PC-9 (cell line): Measurements from ENCODE around the gene BET1L. TPM values are rescaled to one million over a fixed set of nuclear protein-coding genes. Genes with fewer than 3 reads are reported as not detected.

Experiments
- BruUV-seq: library from RNA; stranded (reverse); fragments of 400-500 nt; replicated peaks from 2 replicates; lab custom pipeline; 2021; lab: Mats Ljungman, UMichigan
- CTCF ChIA-PET: fragments of 300-600 bp; sonication (Branson Sonifier 250); formaldehyde crosslinking; loops from one replicate; lab custom pipeline; 2022; ENCODE audit warnings: antibody characterized with exemption; lab: Charles Lee
- POLR2A ChIA-PET: fragments of 300-600 bp; sonication (Branson Sonifier 250); formaldehyde crosslinking; loops from one replicate; lab custom pipeline; 2022; ENCODE audit warnings: antibody characterized with exemption; ENCODE audit not compliant: unreplicated experiment; lab: Charles Lee
- DNase-seq, 2 experiments: peaks; one replicate each; pipeline versions ENCODE4 v3.0.0 to v3.0.0-alpha.2; 2015 to 2022; ENCODE audit warnings: mixed read lengths in 1 of 2
- H2AFZ ChIP-seq: fragments of 200-600 bp; sonication (generic); 2 replicates; pipeline ENCODE4 v1.8.1; 2017; ENCODE audit warnings: antibody characterized with exemption
- H3F3A ChIP-seq: fragments of 200-600 bp; sonication (generic); 2 replicates; pipeline ENCODE4 v1.8.1; 2017; ENCODE audit warnings: antibody characterized with exemption, mild to moderate bottlenecking, low read depth; ENCODE audit not compliant: insufficient read depth
- H3K27ac ChIP-seq: fragments of 200-600 bp; sonication (generic); 2 replicates; pipeline ENCODE4 v1.6.1; 2016; ENCODE audit warnings: mixed run types
- H3K27me3 ChIP-seq: fragments of 200-600 bp; sonication (generic); 2 replicates; pipeline ENCODE4 v1.6.1; 2016; ENCODE audit warnings: low read depth, mixed run types; ENCODE audit not compliant: insufficient read depth
- H3K36me3 ChIP-seq: fragments of 200-600 bp; sonication (generic); 2 replicates; pipeline ENCODE4 v1.6.1; 2016; ENCODE audit warnings: low read depth, mixed run types
- H3K4me1 ChIP-seq: fragments of 200-600 bp; sonication (generic); replicated peaks from 2 replicates; pipeline ENCODE4 v1.6.1; 2016; ENCODE audit warnings: mixed run types; ENCODE audit not compliant: insufficient read depth
- H3K4me2 ChIP-seq: fragments of 200-600 bp; sonication (generic); 2 replicates; pipeline ENCODE4 v1.6.1; 2017; ENCODE audit warnings: mixed run types
- H3K4me3 ChIP-seq: fragments of 200-600 bp; sonication (generic); 2 replicates; pipeline ENCODE4 v1.6.1; 2016; ENCODE audit warnings: mixed run types
- H3K79me2 ChIP-seq: fragments of 200-600 bp; sonication (generic); 2 replicates; pipeline ENCODE4 v1.6.1; 2017; ENCODE audit warnings: low read depth, mixed run types
- H3K9me2 ChIP-seq: fragments of 200-600 bp; sonication (generic); 2 replicates; pipeline ENCODE4 v1.8.1; 2017; ENCODE audit warnings: mild to moderate bottlenecking; ENCODE audit not compliant: insufficient read depth
- H3K9me3 ChIP-seq: fragments of 200-600 bp; sonication (generic); 2 replicates; pipeline ENCODE4 v1.8.1; 2016; ENCODE audit warnings: low read depth; ENCODE audit not compliant: insufficient read depth
- H4K20me1 ChIP-seq: fragments of 200-600 bp; sonication (generic); 2 replicates; pipeline ENCODE4 v1.8.1; 2017; ENCODE audit not compliant: insufficient read depth
- EZH2 ChIP-seq: fragments of 200-600 bp; sonication (generic); IDR thresholded peaks from 2 replicates; pipeline ENCODE4 v1.8.0; 2017; ENCODE audit warnings: antibody characterized with exemption, low read depth
- intact Hi-C: fragments of 100-400 bp; cut with micrococcal nuclease; formaldehyde crosslinking; loops from one replicate; pipeline ENCODE4 v1.10.0; 2022; ENCODE audit not compliant: unreplicated experiment
- total RNA-seq: library from RNA; stranded (reverse); gene quantifications from 2 replicates; pipeline ENCODE4 v1.2.3, GENCODE V29; 2021
- TF ChIP-seq, protein P1 (sequence below): fragments of 200-600 bp; sonication (generic); conservative IDR thresholded peaks from 2 replicates; pipeline ENCODE4 v1.6.1; 2017; ENCODE audit warnings: mixed run types, antibody characterized with exemption, mild to moderate bottlenecking, moderate library complexity

The BET1L gene
- total RNA-seq, 1 experiment from 2014 or later, result 45.7 TPM

- CTCF ChIA-PET, result no interaction called here
- POLR2A ChIA-PET, result interaction anchor here (0.6 kb wide), 1 partner anchor 112 kb away, joined by 6 read pairs; no protein-coding TSS in a partner anchor
- H3K36me3 ChIP-seq, result no peaks in the 10 kb centered on the region
Observed at GRCh38 chr11:235609-235996, 28.4 kb upstream of the BET1L start.

DNA sequence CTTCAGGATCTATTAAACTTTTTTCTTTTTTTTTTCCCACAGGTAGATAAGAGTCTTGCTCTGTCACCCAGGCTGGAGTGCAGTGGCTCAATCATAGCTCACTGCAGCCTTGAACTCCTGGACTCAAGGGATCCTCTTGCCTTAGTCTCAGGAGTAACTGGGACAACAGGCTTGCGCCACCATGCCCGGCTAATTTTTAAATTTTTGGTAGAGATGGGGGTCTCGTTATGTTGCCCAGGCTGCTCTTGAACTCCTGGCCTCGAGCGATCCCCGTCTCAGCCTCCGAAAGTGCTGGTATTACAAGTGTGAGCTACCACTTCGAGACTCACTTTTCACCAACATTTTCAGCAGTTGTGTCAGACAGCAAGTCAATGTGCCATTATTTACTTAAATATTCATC lies 28.0 kb upstream of the BET1L start:
- no peak for DNase-seq
- ChIA-PET CTCF (no interaction called here), POLR2A (interaction anchor here (0.6 kb wide), 1 partner anchor 112 kb away, joined by 6 read pairs; no protein-coding TSS in a partner anchor)
- Histone ChIP-seq H3K27ac (no peak overlapping the region), H4K20me1 (peaks cover 5% of the 10 kb centered on the region; the same call in 1 of the 2 replicates), H3K27me3 (no peaks in the 10 kb centered on the region), H3K79me2 (peaks cover 31% of the 10 kb centered on the region), H3K4me1 (peaks cover 9% of the 10 kb centered on the region), H3K9me2 (no peaks in the 10 kb centered on the region), H2AFZ (no peak overlapping the region; the same call in 1 of the 2 replicates), H3K9me3 (no peaks in the 10 kb centered on the region), H3K36me3 (no peaks in the 10 kb centered on the region), H3K4me3 (peak overlapping the region; percentile 62; the same call in 1 of the 2 replicates), H3F3A (peaks cover 8% of the 10 kb centered on the region; the same call in 1 of the 2 replicates), H3K4me2 (peak overlapping the region; percentile 90)
- BruUV-seq, result no TSS peak
- intact Hi-C loops, result no loop called here
- TF ChIP-seq, protein P1, sequence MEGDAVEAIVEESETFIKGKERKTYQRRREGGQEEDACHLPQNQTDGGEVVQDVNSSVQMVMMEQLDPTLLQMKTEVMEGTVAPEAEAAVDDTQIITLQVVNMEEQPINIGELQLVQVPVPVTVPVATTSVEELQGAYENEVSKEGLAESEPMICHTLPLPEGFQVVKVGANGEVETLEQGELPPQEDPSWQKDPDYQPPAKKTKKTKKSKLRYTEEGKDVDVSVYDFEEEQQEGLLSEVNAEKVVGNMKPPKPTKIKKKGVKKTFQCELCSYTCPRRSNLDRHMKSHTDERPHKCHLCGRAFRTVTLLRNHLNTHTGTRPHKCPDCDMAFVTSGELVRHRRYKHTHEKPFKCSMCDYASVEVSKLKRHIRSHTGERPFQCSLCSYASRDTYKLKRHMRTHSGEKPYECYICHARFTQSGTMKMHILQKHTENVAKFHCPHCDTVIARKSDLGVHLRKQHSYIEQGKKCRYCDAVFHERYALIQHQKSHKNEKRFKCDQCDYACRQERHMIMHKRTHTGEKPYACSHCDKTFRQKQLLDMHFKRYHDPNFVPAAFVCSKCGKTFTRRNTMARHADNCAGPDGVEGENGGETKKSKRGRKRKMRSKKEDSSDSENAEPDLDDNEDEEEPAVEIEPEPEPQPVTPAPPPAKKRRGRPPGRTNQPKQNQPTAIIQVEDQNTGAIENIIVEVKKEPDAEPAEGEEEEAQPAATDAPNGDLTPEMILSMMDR, result no peak
- no peak for TF ChIP-seq EZH2

More at GRCh38 chr11:235609-235996, 28.4 kb upstream of the BET1L start:
- TF ChIP-seq EZH2, result no peak
- TF ChIP-seq, protein P1, result no peak
- Histone ChIP-seq H3K27me3 (no peaks in the 10 kb centered on the region), H3K4me2 (peak overlapping the region; percentile 90), H3K4me1 (peaks cover 9% of the 10 kb centered on the region), H4K20me1 (peaks cover 5% of the 10 kb centered on the region; the same call in 1 of the 2 replicates), H3F3A (peaks cover 8% of the 10 kb centered on the region; the same call in 1 of the 2 replicates), H3K9me3 (no peaks in the 10 kb centered on the region), H3K4me3 (peak overlapping the region; percentile 62), H3K27ac (no peak overlapping the region), H3K9me2 (no peaks in the 10 kb centered on the region), H2AFZ (peak overlapping the region; percentile 91), H3K79me2 (peaks cover 31% of the 10 kb centered on the region)
- intact Hi-C loops, result no loop called here
- DNase-seq, result no peak
- no TSS peak for BruUV-seq

DNA sequence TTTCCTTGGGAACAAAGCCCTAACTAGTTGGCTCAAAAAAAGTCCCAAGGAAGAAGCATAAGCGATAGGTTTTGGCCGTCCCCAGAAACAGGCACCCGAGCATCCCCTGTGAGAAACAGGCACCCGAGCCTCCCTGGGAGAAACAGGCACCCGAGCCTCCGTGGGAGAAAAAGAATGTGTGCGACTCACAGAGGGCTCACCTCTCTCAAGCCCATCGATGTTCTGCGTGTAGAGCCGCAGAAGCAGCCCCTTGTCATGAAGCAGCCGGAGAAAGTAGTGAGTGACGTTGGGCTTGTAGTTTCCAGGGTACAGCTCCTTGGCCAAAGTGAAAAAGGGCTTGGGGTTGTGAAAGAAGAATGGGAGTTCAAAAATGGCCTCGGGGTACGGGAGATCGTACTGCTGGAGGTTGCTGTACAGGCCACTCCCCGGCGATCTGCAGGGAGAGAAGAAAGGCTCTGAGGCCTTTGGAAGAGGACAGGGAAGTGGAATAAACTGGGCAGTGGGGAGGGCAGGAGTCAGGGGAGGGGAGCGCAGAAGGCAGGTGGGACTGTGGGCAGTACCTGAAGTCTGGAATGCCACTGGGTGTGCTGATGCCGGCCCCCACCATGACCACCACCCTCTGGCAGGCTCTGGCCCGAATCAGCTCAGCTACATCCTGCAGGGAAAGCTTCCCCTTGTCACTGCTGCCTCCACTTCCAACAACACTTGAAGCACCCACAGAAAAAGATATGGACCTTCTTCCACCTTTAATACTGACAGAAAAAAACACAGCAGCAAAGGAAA lies 25.8 kb upstream of the BET1L start:
- CTCF ChIA-PET, result no interaction called here
- TF ChIP-seq, protein P1, result no peak
- TF ChIP-seq EZH2, result no peak
- H3K4me3 ChIP-seq, result no peak overlapping the region
- H3K27me3 ChIP-seq, result no peaks in the 10 kb centered on the region
- H3K79me2 ChIP-seq, result peaks cover 12% of the 10 kb centered on the region
- H3K9me3 ChIP-seq, result no peaks in the 10 kb centered on the region
- no peak overlapping the region for H3K27ac ChIP-seq
- peaks cover 3% of the 10 kb centered on the region for H3K4me1 ChIP-seq
- no peaks in the 10 kb centered on the region for H3K9me2 ChIP-seq
- POLR2A ChIA-PET, result no interaction called here
- no peak overlapping the region for H3K4me2 ChIP-seq
- intact Hi-C loops, result no loop called here
- no TSS peak for BruUV-seq
- H3F3A ChIP-seq, result peaks cover 3% of the 10 kb centered on the region; the same call in 1 of the 2 replicates
- H4K20me1 ChIP-seq, result peaks cover 5% of the 10 kb centered on the region; the same call in 1 of the 2 replicates
- H3K36me3 ChIP-seq, result no peaks in the 10 kb centered on the region
- no peak for DNase-seq
- no peak overlapping the region for H2AFZ ChIP-seq
